Mesendoderm (in vitro differentiated cells): ENCODE results near the gene SAXO2.
"Not testable (repeated sequence)": the region's sequence is repeated elsewhere in the genome, so short reads cannot be mapped to it uniquely, and the experiment has no call there.

Experiments used
- DNase-seq: peaks from one replicate; pipeline ENCODE4 v3.0.0; 2013
- H2AK5ac ChIP-seq: 2 replicates; pipeline ENCODE4 v1.6.1; 2013; ENCODE audit warnings: low read length, inconsistent platforms
- H2BK120ac ChIP-seq: 2 replicates; pipeline ENCODE4 v1.6.1; 2013; ENCODE audit warnings: low read depth, mild to moderate bottlenecking, low read length, moderate library complexity, mixed read lengths
- H2BK15ac ChIP-seq: replicated peaks from 2 replicates; pipeline ENCODE4 v1.6.1; 2013; ENCODE audit warnings: low read depth, mild to moderate bottlenecking, moderate library complexity
- H2BK5ac ChIP-seq: 2 replicates; pipeline ENCODE4 v1.6.1; 2013; ENCODE audit warnings: low read length, inconsistent platforms
- H3K18ac ChIP-seq: 2 replicates; pipeline ENCODE4 v1.6.1; 2013; ENCODE audit warnings: mild to moderate bottlenecking, low read length, mixed read lengths
- H3K23ac ChIP-seq: one replicate; pipeline ENCODE4 v1.6.1; 2013; ENCODE audit warnings: low read length
- H3K27ac ChIP-seq: 2 replicates; pipeline ENCODE4 v1.5.1; 2013; ENCODE audit warnings: low read depth, mild to moderate bottlenecking, inconsistent platforms, low read length, moderate library complexity
- H3K27me3 ChIP-seq: 2 replicates; pipeline ENCODE4 v1.6.1; 2013; ENCODE audit warnings: low read length, control low read depth, mild to moderate bottlenecking, inconsistent platforms; ENCODE audit not compliant: insufficient read depth, poor library complexity
- H3K36me3 ChIP-seq: 2 replicates; pipeline ENCODE4 v1.6.1; 2013; ENCODE audit warnings: low read length, inconsistent platforms; ENCODE audit not compliant: control insufficient read depth, insufficient read depth
- H3K4ac ChIP-seq: one replicate; pipeline ENCODE4 v1.6.1; 2013; ENCODE audit warnings: low read depth, mild to moderate bottlenecking, low read length, moderate library complexity
- H3K4me1 ChIP-seq: 2 replicates; pipeline ENCODE4 v1.6.1; 2013; ENCODE audit warnings: low read depth, low read length, inconsistent platforms; ENCODE audit not compliant: control insufficient read depth
- H3K4me2 ChIP-seq: 2 replicates; pipeline ENCODE4 v1.6.1; 2013; ENCODE audit warnings: low read length
- H3K4me3 ChIP-seq: 2 replicates; pipeline ENCODE4 v1.5.1; 2013; ENCODE audit warnings: mild to moderate bottlenecking, low read length
- H3K56ac ChIP-seq: one replicate; pipeline ENCODE4 v1.6.1; 2013; ENCODE audit warnings: low read length
- H3K79me1 ChIP-seq: 2 replicates; pipeline ENCODE4 v1.6.1; 2013; ENCODE audit warnings: low read length, inconsistent platforms
- H3K79me2 ChIP-seq: 2 replicates; pipeline ENCODE4 v1.6.1; 2013; ENCODE audit warnings: mild to moderate bottlenecking, low read length; ENCODE audit not compliant: control insufficient read depth, insufficient read depth
- H3K9ac ChIP-seq: 2 replicates; pipeline ENCODE4 v1.6.1; 2013; ENCODE audit warnings: low read length, inconsistent platforms
- H4K5ac ChIP-seq: one replicate; pipeline ENCODE4 v1.6.1; 2013; ENCODE audit warnings: low read length
- H4K8ac ChIP-seq: one replicate; pipeline ENCODE4 v1.6.1; 2013; ENCODE audit warnings: low read depth, mild to moderate bottlenecking, control low read depth, low read length, moderate library complexity
- WGBS: extraction: QIAGEN DNeasy Blood & Tissue Kit; methylation state at CpG from one replicate; pipeline ENCODE4 v1.1.7; 2013; ENCODE audit warnings: low lambda C conversion rate, missing lambda C conversion rate; ENCODE audit not compliant: insufficient coverage; ENCODE audit errors: extremely low coverage; 5-methylcytosine and 5-hydroxymethylcytosine counted together

SAXO2 gene

DNA sequence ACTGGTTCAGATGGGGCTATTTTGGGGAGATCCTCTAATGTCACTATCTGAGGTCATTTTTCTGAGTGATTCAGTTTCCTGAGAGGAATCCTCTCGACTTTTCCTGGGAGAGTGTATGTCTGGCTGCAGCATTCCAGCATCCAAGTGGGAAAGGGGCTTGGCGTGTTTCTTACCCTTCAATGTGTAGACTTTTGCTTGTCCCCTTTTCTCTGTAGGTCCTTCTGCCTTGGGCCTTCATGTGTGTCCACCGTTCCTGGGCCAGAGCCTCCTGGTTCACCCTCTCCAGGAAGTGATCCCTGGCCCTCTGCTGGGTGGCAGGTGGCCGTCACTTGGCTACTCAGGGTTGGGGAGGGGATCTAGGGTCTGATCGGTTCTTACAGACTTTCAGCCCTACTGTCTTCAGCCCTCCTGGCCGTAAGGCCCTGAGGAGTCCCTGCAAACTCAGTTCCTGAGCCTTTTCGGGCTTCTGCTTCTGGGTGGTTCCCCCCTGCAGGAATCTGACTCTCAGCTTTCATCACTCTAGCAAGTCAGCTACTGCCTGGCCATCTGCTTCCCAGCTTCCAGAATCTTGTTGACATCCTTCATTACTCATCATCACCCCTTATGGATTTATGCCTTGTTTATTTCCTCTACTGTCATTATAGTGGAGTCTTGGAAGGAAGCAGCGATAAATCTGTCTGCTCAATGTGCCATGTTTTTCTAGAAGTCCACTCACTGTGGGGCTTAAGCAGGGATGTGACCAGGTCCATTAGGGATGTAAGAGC lies 50.1 kb downstream of the SAXO2 start:
- no peak for DNase-seq
- no CpG with 5 or more reads among the region's 8 CpGs for WGBS

DNA sequence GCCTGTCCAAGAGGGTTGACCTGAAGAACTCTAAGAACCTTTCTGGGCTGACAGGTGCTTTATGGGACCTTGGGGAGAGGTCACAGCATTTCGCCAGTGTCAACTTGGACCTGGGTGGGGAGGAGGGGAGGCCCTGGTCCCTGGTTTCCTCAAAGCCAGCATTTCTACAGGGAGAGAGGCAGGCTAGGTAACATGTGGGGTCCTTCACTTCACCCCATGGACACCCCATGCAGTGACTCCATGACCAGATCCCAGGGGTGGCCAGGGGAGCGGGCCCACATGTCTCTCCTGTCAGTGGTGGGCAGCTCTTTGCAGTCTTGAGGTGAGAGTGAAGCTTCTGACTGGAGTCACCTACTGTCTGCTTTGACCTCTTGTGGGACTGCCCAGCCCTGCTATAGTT lies 50.8 kb downstream of the SAXO2 start:
- Histone ChIP-seq H2BK15ac (no peak overlapping the region), H3K27me3 (no peaks in the 10 kb centered on the region), H4K5ac (no peak overlapping the region), H3K9ac (no peak overlapping the region), H3K36me3 (no peaks in the 10 kb centered on the region), H3K23ac (no peak overlapping the region), H3K4me1 (no peaks in the 10 kb centered on the region), H2AK5ac (no peak overlapping the region), H3K18ac (no peak overlapping the region), H3K27ac (no peak overlapping the region), H3K4ac (no peak overlapping the region), H2BK120ac (no peak overlapping the region), H2BK5ac (no peak overlapping the region), H4K8ac (no peak overlapping the region), H3K56ac (no peak overlapping the region), H3K4me2 (no peak overlapping the region), H3K79me2 (no peaks in the 10 kb centered on the region), H3K79me1 (no peaks in the 10 kb centered on the region), H3K4me3 (no peak overlapping the region)
- no peak for DNase-seq
- WGBS: no CpG with 5 or more reads among the region's 2 CpGs

More for the DNA sequence above, 50.1 kb downstream of the SAXO2 start:
- H2AK5ac ChIP-seq: no peak overlapping the region
- H3K4ac ChIP-seq: no peak overlapping the region
- no peak overlapping the region for H4K5ac ChIP-seq
- H4K8ac ChIP-seq: no peak overlapping the region
- no peak overlapping the region for H3K27ac ChIP-seq
- H3K4me1 ChIP-seq: no peaks in the 10 kb centered on the region
- H2BK15ac ChIP-seq: no peak overlapping the region
- no peak overlapping the region for H3K4me3 ChIP-seq
- no peaks in the 10 kb centered on the region for H3K79me2 ChIP-seq
- H3K18ac ChIP-seq: no peak overlapping the region
- H2BK5ac ChIP-seq: no peak overlapping the region
- no peak overlapping the region for H3K56ac ChIP-seq
- H3K23ac ChIP-seq: no peak overlapping the region
- H2BK120ac ChIP-seq: no peak overlapping the region
- no peaks in the 10 kb centered on the region for H3K27me3 ChIP-seq
- no peak overlapping the region for H3K9ac ChIP-seq
- no peak overlapping the region for H3K4me2 ChIP-seq
- H3K79me1 ChIP-seq: no peaks in the 10 kb centered on the region
- no peaks in the 10 kb centered on the region for H3K36me3 ChIP-seq

DNA sequence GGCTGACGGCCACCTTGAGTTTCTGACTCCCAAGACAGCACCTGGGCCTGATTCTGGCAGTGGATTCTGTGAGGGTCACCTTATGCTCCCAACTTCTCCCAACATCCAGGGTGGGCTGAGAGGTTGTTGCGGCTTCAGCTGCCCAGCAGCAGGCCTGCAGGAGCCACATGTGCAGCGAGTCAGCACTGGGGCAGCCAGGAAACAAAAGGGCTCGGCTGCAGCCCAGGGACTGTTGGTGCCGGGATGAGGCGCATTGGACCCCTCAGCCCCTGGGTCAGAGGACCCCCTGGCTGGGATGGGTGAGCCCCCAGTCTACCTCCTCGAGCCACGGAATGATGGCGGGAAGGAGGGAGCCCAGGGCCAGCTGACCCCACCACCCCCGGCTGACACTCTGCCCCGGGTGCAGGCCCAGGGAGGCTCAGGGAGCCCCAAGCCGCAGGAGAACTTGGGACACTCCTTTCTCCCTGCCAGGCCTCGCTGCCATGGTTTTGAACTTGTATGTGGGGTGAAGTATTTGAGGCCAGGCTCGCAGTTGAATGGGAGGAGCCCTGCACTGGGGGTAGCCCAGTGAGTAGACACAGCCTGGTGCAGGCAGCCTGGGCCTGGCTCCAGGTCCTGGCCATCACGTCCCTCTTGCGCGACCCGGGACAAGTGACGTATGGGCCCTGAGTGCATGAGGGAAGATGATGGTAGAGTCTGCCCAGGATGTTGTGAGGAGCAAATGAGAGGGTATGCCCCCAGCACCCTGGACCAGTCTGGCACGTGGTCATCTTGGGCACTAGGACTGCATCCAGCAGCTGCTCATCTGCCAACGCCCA lies 51.5 kb downstream of the SAXO2 start:
- H3K36me3 ChIP-seq, H3K79me2 ChIP-seq: not testable (repeated sequence)
- WGBS: no CpG with 5 or more reads among the region's 21 CpGs

DNA sequence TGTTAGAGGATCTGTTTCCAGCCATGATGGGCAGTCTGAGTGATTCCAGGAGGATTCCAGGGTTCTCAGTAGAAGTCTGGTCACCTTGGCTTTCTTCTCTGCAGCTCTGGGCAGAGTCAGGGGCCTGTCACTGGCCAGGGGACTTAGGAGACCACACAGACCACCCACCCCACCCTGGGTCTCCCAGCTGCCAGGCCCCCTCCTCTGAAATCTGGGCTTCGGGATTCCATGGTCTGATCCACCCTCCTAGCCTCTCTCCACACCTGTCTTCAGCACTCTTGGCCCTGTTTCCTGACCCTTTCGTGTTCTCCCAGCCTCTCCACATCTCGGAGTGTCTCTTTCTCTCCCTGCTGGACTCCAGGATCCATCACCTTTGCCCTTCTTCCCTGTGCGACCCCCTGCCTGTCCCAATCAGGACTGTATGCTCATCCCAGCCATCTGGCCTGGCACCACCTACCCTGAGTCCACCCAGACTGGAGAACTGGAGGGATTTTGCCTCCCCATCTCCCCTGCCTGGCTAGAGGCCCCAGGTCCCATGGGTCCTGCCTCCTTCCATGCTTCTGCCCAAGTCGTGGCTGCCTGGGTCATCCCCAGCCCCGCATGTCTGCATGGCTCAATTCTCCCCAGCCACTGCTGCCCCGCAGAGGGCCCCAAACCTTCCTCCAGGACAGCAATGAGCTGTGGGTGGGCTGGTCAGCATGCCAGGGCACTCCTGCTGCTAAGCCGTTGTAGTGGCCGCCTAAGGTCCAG lies 52.3 kb downstream of the SAXO2 start:
- H2BK5ac ChIP-seq: no peak overlapping the region

More for the DNA sequence above, 51.5 kb downstream of the SAXO2 start:
- H3K27me3 ChIP-seq, H4K5ac ChIP-seq, H3K27ac ChIP-seq, H2BK15ac ChIP-seq, H3K79me1 ChIP-seq, H3K4me3 ChIP-seq, H2BK120ac ChIP-seq, H3K4me1 ChIP-seq, H3K4ac ChIP-seq, H2AK5ac ChIP-seq, H4K8ac ChIP-seq, H3K9ac ChIP-seq, H2BK5ac ChIP-seq, H3K56ac ChIP-seq, H3K4me2 ChIP-seq, H3K23ac ChIP-seq, H3K18ac ChIP-seq, DNase-seq: not testable (repeated sequence)

DNA sequence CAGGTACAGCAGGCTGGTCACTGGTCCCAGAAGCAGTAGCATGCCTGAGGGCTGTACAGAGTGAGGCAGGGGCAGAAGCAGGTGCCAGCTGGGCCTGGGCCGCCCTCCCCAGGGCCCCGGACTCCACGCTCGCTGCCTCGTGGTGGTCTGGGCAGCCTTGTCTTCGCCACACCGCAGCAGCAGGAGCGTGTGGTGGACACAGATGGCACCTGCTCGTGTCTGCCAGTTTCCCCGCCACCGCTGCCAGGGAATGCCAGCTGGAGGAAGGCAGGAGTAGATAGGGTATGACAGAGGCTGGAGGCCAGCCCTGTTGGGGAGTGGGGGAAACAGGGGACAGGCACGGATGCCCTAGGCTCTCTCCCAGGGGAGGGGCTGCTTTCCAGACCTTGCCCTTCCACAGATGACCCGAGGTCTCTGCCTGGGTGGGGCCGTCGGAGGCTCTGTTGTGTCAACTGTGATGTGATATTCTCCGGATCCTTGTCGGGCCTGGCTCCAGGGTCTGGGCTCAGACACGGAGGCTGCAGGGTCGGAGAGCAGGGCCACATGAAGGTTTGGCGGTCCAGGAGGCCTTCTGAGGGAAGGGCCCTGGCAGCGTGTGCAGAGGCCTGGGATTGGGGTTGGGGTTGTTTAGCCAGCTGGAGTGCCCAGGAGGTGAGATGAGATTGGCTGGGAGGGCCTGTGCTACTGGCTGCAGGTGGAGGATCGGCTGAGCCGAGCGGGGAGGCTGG lies 53.1 kb downstream of the SAXO2 start:
- no peak overlapping the region for H4K8ac ChIP-seq
- no peak overlapping the region for H3K56ac ChIP-seq
- H2BK5ac ChIP-seq: no peak overlapping the region
- H2BK15ac ChIP-seq: no peak overlapping the region
- no peaks in the 10 kb centered on the region for H3K79me1 ChIP-seq
- no CpG with 5 or more reads among the region's 24 CpGs for WGBS
- H3K36me3 ChIP-seq: no peaks in the 10 kb centered on the region
- H3K4me3 ChIP-seq: no peak overlapping the region
- no peak overlapping the region for H3K9ac ChIP-seq
- H3K27ac ChIP-seq: no peak overlapping the region
- no peak overlapping the region for H2BK120ac ChIP-seq
- no peak overlapping the region for H2AK5ac ChIP-seq
- no peak overlapping the region for H3K18ac ChIP-seq
- H4K5ac ChIP-seq: no peak overlapping the region
- H3K79me2 ChIP-seq: no peaks in the 10 kb centered on the region
- no peaks in the 10 kb centered on the region for H3K4me1 ChIP-seq
- DNase-seq: no peak
- no peak overlapping the region for H3K23ac ChIP-seq
- no peak overlapping the region for H3K4ac ChIP-seq
- no peak overlapping the region for H3K4me2 ChIP-seq
- no peaks in the 10 kb centered on the region for H3K27me3 ChIP-seq

More for the DNA sequence above, 52.3 kb downstream of the SAXO2 start:
- H3K79me2 ChIP-seq: no peaks in the 10 kb centered on the region
- H3K27ac ChIP-seq: no peak overlapping the region
- H3K4ac ChIP-seq: no peak overlapping the region
- H3K79me1 ChIP-seq: no peaks in the 10 kb centered on the region
- H3K27me3 ChIP-seq: no peaks in the 10 kb centered on the region
- no peaks in the 10 kb centered on the region for H3K36me3 ChIP-seq
- no peak overlapping the region for H2BK15ac ChIP-seq
- no CpG with 5 or more reads among the region's 9 CpGs for WGBS
- H3K4me3 ChIP-seq: no peak overlapping the region
- no peak for DNase-seq
- H3K18ac ChIP-seq: no peak overlapping the region
- H3K9ac ChIP-seq: no peak overlapping the region
- no peaks in the 10 kb centered on the region for H3K4me1 ChIP-seq
- no peak overlapping the region for H3K23ac ChIP-seq
- H2AK5ac ChIP-seq: no peak overlapping the region
- H4K5ac ChIP-seq: no peak overlapping the region
- no peak overlapping the region for H4K8ac ChIP-seq
- H2BK120ac ChIP-seq: no peak overlapping the region
- H3K56ac ChIP-seq: no peak overlapping the region
- no peak overlapping the region for H3K4me2 ChIP-seq
